Liver (tissue), 9 donors: Measurements from ENCODE around the gene TMEM170A. TPM values are rescaled to one million over a fixed set of nuclear protein-coding genes. Genes with fewer than 3 reads are reported as not detected.
"Not testable (repeated sequence)": the region's sequence is repeated elsewhere in the genome, so short reads cannot be mapped to it uniquely, and the experiment has no call there.

Experiments
- DNase-seq: peaks from one replicate; pipeline ENCODE4 v3.0.0-alpha.2; 2017; ENCODE audit warnings: low spot score
- H3K27ac ChIP-seq, 2 donors: one replicate each; pipeline ENCODE4 v1.7.0; 2013; ENCODE audit warnings: inconsistent platforms in 2 of 2, low read length in 2 of 2, control low read depth in 1 of 2, low read depth in 1 of 2, mild to moderate bottlenecking in 1 of 2
- H3K27me3 ChIP-seq, 4 donors: one replicate each; pipeline versions ENCODE4 v1.6.1 to v1.7.0; 2013; ENCODE audit warnings: low read length in 3 of 4, inconsistent platforms in 1 of 4, mild to moderate bottlenecking in 1 of 4, moderate library complexity in 1 of 4; ENCODE audit not compliant: control insufficient read depth in 4 of 4, insufficient read depth in 4 of 4
- H3K36me3 ChIP-seq, 4 donors: one replicate each; pipeline versions ENCODE4 v1.6.1 to v1.7.0; 2013; ENCODE audit warnings: low read length in 3 of 4, mild to moderate bottlenecking in 3 of 4, low read depth in 1 of 4, moderate library complexity in 1 of 4; ENCODE audit not compliant: control insufficient read depth in 4 of 4, insufficient read depth in 3 of 4
- H3K4me1 ChIP-seq, 4 donors: one replicate each; pipeline versions ENCODE4 v1.6.1 to v1.7.0; 2013; ENCODE audit warnings: low read length in 3 of 4, mild to moderate bottlenecking in 3 of 4, moderate library complexity in 1 of 4; ENCODE audit not compliant: control insufficient read depth in 4 of 4, insufficient read depth in 4 of 4
- H3K4me3 ChIP-seq, 3 donors: one replicate each; pipeline versions ENCODE4 v1.6.1 to v1.7.0; 2013; ENCODE audit warnings: low read length in 3 of 3, control low read depth in 1 of 3, low read depth in 1 of 3, mild to moderate bottlenecking in 1 of 3
- H3K9ac ChIP-seq, 2 donors: one replicate each; pipeline ENCODE4 v1.7.0; 2013; ENCODE audit warnings: low read length in 2 of 2, mild to moderate bottlenecking in 2 of 2, moderate library complexity in 2 of 2, control low read depth in 1 of 2, low read depth in 1 of 2
- H3K9me3 ChIP-seq, 4 donors: one replicate each; pipeline versions ENCODE4 v1.6.1 to v1.7.0; 2013; ENCODE audit warnings: low read length in 3 of 4; ENCODE audit not compliant: control insufficient read depth in 4 of 4
- EGR1 ChIP-seq, 2 donors: IDR thresholded peaks; 2 replicates each; pipeline ENCODE4 v1.6.1; 2016 to 2018; ENCODE audit warnings: antibody characterized with exemption in 2 of 2, low read depth in 2 of 2
- FOXA1 ChIP-seq: IDR thresholded peaks from 2 replicates; pipeline ENCODE4 v1.6.1; 2016; ENCODE audit warnings: antibody characterized with exemption
- FOXA2 ChIP-seq: IDR thresholded peaks from 2 replicates; pipeline ENCODE4 v1.6.1; 2016; ENCODE audit warnings: antibody characterized with exemption
- GABPA ChIP-seq, 2 donors: IDR thresholded peaks in 1 of 2; conservative IDR thresholded peaks in 1 of 2; 2 replicates each; pipeline ENCODE4 v1.6.1; 2016; ENCODE audit warnings: antibody characterized with exemption in 2 of 2, mild to moderate bottlenecking in 1 of 2, moderate library complexity in 1 of 2
- HNF4A ChIP-seq, 2 donors: conservative IDR thresholded peaks; 2 replicates each; pipeline ENCODE4 v1.6.1; 2016; ENCODE audit warnings: antibody characterized with exemption in 2 of 2, mild to moderate bottlenecking in 2 of 2
- JUND ChIP-seq, 2 donors: IDR thresholded peaks; 2 replicates each; pipeline ENCODE4 v1.6.1; 2016; ENCODE audit warnings: antibody characterized with exemption in 2 of 2
- REST ChIP-seq: IDR thresholded peaks from 2 replicates; pipeline ENCODE4 v1.6.1; 2016; ENCODE audit warnings: antibody characterized with exemption, mild to moderate bottlenecking
- SP1 ChIP-seq: IDR thresholded peaks from 2 replicates; pipeline ENCODE4 v1.6.1; 2018; ENCODE audit warnings: antibody characterized with exemption, mild to moderate bottlenecking
- TAF1 ChIP-seq: conservative IDR thresholded peaks from 2 replicates; pipeline ENCODE4 v1.6.1; 2016; ENCODE audit warnings: antibody characterized with exemption, mild to moderate bottlenecking
- YY1 ChIP-seq: IDR thresholded peaks from 2 replicates; pipeline ENCODE4 v1.6.1; 2016; ENCODE audit warnings: antibody characterized with exemption, mild to moderate bottlenecking
- WGBS: extraction: QIAGEN DNeasy Blood & Tissue Kit; methylation state at CpG from one replicate; pipeline ENCODE4 v1.1.7; 2013; 5-methylcytosine and 5-hydroxymethylcytosine counted together
- polyA plus RNA-seq, 2 donors: library from polyadenylated mRNA; stranded (reverse) in 1 of 2; unstranded in 1 of 2; fragments of 200-250 nt in 1 of 2; fragments of >200 nt in 1 of 2; fragmentation: Nextera tagmentation in 1 of 2; extraction: Ambion mirVana in 1 of 2; gene quantifications; one replicate each; pipeline versions ENCODE4 v1.2.1 to v1.2.3, GENCODE V29; 2013 to 2015
- total RNA-seq, 2 donors: library from RNA; depleted of rRNA; stranded (reverse); fragments of >200 nt; gene quantifications; one replicate each; pipeline ENCODE4 v1.2.3, GENCODE V29; 2014
- TF ChIP-seq, protein P1 (sequence below): IDR thresholded peaks from 2 replicates; pipeline ENCODE4 v1.6.1; 2016; ENCODE audit warnings: antibody characterized with exemption
- TF ChIP-seq, protein P2 (sequence below): IDR thresholded peaks from 2 replicates; pipeline ENCODE4 v1.6.1; 2016; ENCODE audit warnings: antibody characterized with exemption
- TF ChIP-seq, protein P3 (sequence below): IDR thresholded peaks from 2 replicates; pipeline ENCODE4 v1.6.1; 2016; ENCODE audit warnings: antibody characterized with exemption
- TF ChIP-seq, protein P4 (sequence below): fragments of 150-350 bp; IDR thresholded peaks from 2 replicates; pipeline ENCODE4 v1.5.1; 2017; ENCODE audit warnings: improper control_type of control experiment, low read depth, low read length; ENCODE audit not compliant: missing input control
- donor health status: healthy.
- donor health status: healthy.
- donor health status: healthy.
- donor health status: healthy.
- donor health status: healthy.

The TMEM170A gene
- total and polyA plus RNA-seq, 4 donors: 5.8 to 25.4 (median 16.3) TPM

GRCh38 chr16:75432828-75433731 is 31.4 kb downstream of the TMEM170A start, which contains the start of gene CFDP1:
CFDP1 (minus strand) TSS chr16:75433503; CDS start chr16:75433352, 151 bp downstream.
- H3K4me1 ChIP-seq: peaks cover 0 to 16% (median 4%) of the 10 kb centered on the region in 4 donors
- peak within 1 kb of the TSS; percentile 71 to 99 (median 96) for H3K4me3 ChIP-seq
- no peaks in the 10 kb centered on the region for H3K9me3 ChIP-seq
- peak within 1 kb of the TSS; percentile 71 to 75 for H3K9ac ChIP-seq
- DNase-seq: peak; percentile 94
- no peaks in the 10 kb centered on the region for H3K27me3 ChIP-seq
- WGBS: 1% methylated on average over 85 of the region's 85 CpGs
- TF ChIP-seq EGR1 (IDR thresholded peaks at IDR 0.05; ENCODE audit: low read depth in 2 of 2) (peak in 1 of 2 donors; percentile 11), FOXA2 (no peak), SP1 (no peak), REST (no peak), GABPA (IDR thresholded peaks at IDR 0.05 in 1 of 2, conservative IDR thresholded peaks at IDR 0.05 in 1 of 2) (peak; percentile 66 to 89)
- TF ChIP-seq, protein P1, sequence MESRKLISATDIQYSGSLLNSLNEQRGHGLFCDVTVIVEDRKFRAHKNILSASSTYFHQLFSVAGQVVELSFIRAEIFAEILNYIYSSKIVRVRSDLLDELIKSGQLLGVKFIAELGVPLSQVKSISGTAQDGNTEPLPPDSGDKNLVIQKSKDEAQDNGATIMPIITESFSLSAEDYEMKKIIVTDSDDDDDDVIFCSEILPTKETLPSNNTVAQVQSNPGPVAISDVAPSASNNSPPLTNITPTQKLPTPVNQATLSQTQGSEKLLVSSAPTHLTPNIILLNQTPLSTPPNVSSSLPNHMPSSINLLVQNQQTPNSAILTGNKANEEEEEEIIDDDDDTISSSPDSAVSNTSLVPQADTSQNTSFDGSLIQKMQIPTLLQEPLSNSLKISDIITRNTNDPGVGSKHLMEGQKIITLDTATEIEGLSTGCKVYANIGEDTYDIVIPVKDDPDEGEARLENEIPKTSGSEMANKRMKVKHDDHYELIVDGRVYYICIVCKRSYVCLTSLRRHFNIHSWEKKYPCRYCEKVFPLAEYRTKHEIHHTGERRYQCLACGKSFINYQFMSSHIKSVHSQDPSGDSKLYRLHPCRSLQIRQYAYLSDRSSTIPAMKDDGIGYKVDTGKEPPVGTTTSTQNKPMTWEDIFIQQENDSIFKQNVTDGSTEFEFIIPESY: peak; percentile 38
- TF ChIP-seq, protein P2, sequence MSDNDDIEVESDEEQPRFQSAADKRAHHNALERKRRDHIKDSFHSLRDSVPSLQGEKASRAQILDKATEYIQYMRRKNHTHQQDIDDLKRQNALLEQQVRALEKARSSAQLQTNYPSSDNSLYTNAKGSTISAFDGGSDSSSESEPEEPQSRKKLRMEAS: peak; percentile 5
- no peaks in the 10 kb centered on the region for H3K36me3 ChIP-seq
- H3K27ac ChIP-seq: peak within 1 kb of the TSS; percentile 95 to 97

DNA sequence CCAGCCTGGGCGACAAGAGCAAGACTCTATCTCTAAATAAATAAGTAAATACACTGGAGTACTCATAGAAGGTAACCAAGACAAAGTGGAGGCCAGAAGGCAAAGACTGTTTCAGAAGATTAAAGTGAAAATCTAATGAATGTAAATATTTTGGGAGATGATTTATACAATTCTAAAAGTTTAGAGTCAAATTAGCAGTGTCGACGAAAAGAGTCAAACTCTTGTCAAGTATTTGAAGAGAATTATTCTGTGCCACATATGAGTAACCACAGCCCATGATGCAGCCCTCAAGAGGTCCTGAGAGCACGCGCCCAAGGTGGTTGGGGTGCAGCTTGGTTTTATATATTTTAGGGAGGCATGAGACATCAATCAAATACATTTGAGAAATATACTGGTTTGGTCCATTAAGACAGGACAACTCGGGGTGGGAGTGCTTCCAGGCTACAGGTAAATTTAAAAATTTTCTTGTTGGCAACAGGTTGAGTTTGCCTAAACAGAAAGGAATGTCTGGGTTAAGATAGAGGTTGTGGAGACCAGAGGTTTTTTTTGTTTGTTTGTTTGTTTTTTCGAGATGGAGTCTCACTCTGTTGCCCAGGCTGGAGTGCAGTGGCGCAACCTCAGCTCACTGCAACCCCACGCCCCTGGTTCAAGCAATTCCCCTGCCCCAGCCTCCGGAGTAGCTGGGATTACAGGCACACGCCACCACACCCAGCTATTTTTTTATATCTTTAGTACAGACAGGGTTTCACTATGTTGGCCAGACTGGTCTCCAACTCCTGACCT is 34.7 kb downstream of the TMEM170A start:
- Histone ChIP-seq H3K27me3 (no peaks in the 10 kb centered on the region), H3K9ac (no peak overlapping the region), H3K27ac (no peak overlapping the region), H3K9me3 (no peaks in the 10 kb centered on the region), H3K4me3 (no peak overlapping the region), H3K36me3 (no peaks in the 10 kb centered on the region), H3K4me1 (peaks cover 0 to 12% (median 4%) of the 10 kb centered on the region in 4 donors)
- no peak for DNase-seq
- 90% methylated on average over 11 of the region's 11 CpGs for WGBS
- no peak for TF ChIP-seq SP1
- TF ChIP-seq, protein P3, sequence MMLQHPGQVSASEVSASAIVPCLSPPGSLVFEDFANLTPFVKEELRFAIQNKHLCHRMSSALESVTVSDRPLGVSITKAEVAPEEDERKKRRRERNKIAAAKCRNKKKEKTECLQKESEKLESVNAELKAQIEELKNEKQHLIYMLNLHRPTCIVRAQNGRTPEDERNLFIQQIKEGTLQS: no peak
- no peak for TF ChIP-seq TAF1
- no peak for TF ChIP-seq GABPA (IDR thresholded peaks at IDR 0.05 in 1 of 2, conservative IDR thresholded peaks at IDR 0.05 in 1 of 2)
- TF ChIP-seq, protein P1: no peak
- TF ChIP-seq YY1: no peak
- TF ChIP-seq, protein P4, sequence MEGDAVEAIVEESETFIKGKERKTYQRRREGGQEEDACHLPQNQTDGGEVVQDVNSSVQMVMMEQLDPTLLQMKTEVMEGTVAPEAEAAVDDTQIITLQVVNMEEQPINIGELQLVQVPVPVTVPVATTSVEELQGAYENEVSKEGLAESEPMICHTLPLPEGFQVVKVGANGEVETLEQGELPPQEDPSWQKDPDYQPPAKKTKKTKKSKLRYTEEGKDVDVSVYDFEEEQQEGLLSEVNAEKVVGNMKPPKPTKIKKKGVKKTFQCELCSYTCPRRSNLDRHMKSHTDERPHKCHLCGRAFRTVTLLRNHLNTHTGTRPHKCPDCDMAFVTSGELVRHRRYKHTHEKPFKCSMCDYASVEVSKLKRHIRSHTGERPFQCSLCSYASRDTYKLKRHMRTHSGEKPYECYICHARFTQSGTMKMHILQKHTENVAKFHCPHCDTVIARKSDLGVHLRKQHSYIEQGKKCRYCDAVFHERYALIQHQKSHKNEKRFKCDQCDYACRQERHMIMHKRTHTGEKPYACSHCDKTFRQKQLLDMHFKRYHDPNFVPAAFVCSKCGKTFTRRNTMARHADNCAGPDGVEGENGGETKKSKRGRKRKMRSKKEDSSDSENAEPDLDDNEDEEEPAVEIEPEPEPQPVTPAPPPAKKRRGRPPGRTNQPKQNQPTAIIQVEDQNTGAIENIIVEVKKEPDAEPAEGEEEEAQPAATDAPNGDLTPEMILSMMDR: no peak
- no peak for TF ChIP-seq FOXA1
- TF ChIP-seq HNF4A (conservative IDR thresholded peaks at IDR 0.05): no peak
- no peak for TF ChIP-seq JUND (IDR thresholded peaks at IDR 0.05)

- not testable (repeated sequence) for H3K9ac ChIP-seq, H3K4me1 ChIP-seq, H3K27ac ChIP-seq, H3K36me3 ChIP-seq, H3K27me3 ChIP-seq, H3K4me3 ChIP-seq, DNase-seq, H3K9me3 ChIP-seq
- WGBS: 89% methylated on average over 2 of the region's 2 CpGs
Measured at GRCh38 chr16:75426524-75426923, 38.0 kb downstream of the TMEM170A start.
